ENCODE data around the gene ANKRD66.

Gene ANKRD66

DNA sequence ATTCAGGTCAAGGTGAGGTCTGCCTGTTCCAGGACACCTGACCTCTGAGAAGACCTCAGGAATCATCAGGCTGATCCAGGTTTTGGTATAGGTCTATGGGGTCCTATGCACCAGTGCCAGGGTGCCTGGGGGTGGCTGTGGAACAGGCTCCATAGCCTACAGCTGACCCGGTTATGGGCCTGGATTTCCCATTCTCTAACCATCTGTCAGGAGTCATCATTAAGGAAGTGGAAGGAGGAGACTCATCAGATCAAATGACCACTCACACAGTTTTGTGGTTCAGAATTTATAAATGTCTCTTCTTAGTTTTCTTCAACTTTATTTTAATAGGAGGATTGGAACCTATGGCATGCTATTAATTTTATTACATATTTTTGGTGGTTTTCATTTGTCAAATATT, 26.3 kb upstream of the ANKRD66 start:
- TF ChIP-seq SPI1 (IDR thresholded peaks at IDR 0.05; ENCODE audit: borderline replicate concordance, low read depth) (no peak), POLR2AphosphoS5 (IDR thresholded peaks at IDR 0.05; ENCODE audit: low read depth) (no peak)
- TF ChIP-seq, protein P1, sequence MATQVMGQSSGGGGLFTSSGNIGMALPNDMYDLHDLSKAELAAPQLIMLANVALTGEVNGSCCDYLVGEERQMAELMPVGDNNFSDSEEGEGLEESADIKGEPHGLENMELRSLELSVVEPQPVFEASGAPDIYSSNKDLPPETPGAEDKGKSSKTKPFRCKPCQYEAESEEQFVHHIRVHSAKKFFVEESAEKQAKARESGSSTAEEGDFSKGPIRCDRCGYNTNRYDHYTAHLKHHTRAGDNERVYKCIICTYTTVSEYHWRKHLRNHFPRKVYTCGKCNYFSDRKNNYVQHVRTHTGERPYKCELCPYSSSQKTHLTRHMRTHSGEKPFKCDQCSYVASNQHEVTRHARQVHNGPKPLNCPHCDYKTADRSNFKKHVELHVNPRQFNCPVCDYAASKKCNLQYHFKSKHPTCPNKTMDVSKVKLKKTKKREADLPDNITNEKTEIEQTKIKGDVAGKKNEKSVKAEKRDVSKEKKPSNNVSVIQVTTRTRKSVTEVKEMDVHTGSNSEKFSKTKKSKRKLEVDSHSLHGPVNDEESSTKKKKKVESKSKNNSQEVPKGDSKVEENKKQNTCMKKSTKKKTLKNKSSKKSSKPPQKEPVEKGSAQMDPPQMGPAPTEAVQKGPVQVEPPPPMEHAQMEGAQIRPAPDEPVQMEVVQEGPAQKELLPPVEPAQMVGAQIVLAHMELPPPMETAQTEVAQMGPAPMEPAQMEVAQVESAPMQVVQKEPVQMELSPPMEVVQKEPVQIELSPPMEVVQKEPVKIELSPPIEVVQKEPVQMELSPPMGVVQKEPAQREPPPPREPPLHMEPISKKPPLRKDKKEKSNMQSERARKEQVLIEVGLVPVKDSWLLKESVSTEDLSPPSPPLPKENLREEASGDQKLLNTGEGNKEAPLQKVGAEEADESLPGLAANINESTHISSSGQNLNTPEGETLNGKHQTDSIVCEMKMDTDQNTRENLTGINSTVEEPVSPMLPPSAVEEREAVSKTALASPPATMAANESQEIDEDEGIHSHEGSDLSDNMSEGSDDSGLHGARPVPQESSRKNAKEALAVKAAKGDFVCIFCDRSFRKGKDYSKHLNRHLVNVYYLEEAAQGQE (IDR thresholded peaks at IDR 0.05; ENCODE audit: insufficient replicate concordance, low read depth), result no peak
- TF ChIP-seq, protein P2, sequence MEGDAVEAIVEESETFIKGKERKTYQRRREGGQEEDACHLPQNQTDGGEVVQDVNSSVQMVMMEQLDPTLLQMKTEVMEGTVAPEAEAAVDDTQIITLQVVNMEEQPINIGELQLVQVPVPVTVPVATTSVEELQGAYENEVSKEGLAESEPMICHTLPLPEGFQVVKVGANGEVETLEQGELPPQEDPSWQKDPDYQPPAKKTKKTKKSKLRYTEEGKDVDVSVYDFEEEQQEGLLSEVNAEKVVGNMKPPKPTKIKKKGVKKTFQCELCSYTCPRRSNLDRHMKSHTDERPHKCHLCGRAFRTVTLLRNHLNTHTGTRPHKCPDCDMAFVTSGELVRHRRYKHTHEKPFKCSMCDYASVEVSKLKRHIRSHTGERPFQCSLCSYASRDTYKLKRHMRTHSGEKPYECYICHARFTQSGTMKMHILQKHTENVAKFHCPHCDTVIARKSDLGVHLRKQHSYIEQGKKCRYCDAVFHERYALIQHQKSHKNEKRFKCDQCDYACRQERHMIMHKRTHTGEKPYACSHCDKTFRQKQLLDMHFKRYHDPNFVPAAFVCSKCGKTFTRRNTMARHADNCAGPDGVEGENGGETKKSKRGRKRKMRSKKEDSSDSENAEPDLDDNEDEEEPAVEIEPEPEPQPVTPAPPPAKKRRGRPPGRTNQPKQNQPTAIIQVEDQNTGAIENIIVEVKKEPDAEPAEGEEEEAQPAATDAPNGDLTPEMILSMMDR (IDR thresholded peaks at IDR 0.05; ENCODE audit: insufficient read depth, low read length), result no peak
- no peak for DNase-seq (ENCODE audit: low read depth in 1 of 2, low spot score in 1 of 2)
- Histone ChIP-seq H3K27me3 (ENCODE audit: insufficient read depth, poor library complexity, severe bottlenecking) (no peaks in the 10 kb centered on the region), H3K4me3 (replicated peaks; ENCODE audit: insufficient read depth, low read length) (no peak overlapping the region), H3K27ac (replicated peaks) (no peak overlapping the region)

DNA sequence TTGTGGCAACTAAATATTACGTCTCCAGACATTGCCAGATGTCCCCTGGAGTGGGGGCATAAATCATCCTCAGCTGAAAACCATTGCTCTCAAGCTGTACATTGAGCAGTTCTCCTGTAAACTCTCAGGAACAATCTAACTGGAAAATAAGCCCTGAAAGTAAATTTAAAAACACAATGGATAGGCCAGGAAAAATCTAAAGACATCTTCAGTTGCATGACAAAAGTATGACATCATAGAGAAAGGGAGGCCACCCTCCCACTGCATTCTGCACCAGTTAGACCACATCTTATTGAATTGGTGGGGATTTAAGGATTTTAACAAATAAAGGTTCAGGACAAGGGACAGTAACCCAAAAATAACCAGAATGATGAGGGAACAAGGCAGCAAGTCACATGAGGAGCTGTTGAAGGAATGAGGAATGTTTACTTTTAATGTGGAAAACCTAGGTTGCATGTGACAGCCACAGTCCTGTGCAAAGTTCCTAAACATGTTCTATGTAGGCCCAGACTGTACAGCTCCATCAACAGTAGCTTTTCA, 16.9 kb upstream of the ANKRD66 start:
- Histone ChIP-seq H3K4me3 (replicated peaks; ENCODE audit: insufficient read depth, low read length) (no peak overlapping the region), H3K27me3 (ENCODE audit: insufficient read depth, poor library complexity, severe bottlenecking) (peaks cover 5% of the 10 kb centered on the region), H3K27ac (replicated peaks) (no peak overlapping the region)
- DNase-seq (ENCODE audit: low read depth in 1 of 2, low spot score in 1 of 2), result no peak
- TF ChIP-seq, protein P1 (IDR thresholded peaks at IDR 0.05; ENCODE audit: insufficient replicate concordance, low read depth), result peak; percentile 77
- TF ChIP-seq, protein P2 (IDR thresholded peaks at IDR 0.05; ENCODE audit: insufficient read depth, low read length), result no peak

DNA sequence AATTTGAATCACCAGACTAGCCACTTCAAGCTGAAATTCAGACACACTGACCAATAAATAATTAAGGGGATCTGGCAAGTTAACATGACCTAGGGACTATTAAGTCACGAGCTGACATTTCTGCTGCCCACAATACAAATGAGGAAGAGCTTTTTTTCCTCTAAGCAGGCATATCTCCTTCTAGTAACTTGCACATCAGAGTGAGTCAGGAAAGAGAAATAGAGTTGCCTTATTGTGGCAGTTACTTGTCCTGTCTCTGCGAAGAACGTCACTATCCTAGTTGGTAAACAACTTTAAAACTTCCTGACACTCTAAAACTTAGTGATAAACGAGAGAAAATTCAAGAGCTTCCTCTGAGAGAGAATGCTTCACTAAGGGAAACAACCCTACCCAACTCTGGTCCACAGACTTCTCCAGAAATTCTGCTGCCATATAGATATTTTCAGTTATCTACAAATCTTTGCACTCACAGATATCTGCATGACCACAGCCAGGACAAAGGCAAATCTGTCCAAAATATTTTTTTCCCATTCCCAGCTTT, 15.7 kb upstream of the ANKRD66 start:
- TF ChIP-seq POLR2AphosphoS5 (IDR thresholded peaks at IDR 0.05; ENCODE audit: low read depth), result no peak
- TF ChIP-seq, protein P2 (IDR thresholded peaks at IDR 0.05; ENCODE audit: insufficient read depth, low read length), result no peak
- TF ChIP-seq GABPA (IDR thresholded peaks at IDR 0.05; ENCODE audit: low read depth), result no peak
- TF ChIP-seq SPI1 (IDR thresholded peaks at IDR 0.05; ENCODE audit: borderline replicate concordance, low read depth), result peak; percentile 87
- peak in 1 of 2 experiments; percentile 30 for DNase-seq (ENCODE audit: low read depth in 1 of 2, low spot score in 1 of 2)
- H3K4me3 ChIP-seq (replicated peaks; ENCODE audit: insufficient read depth, low read length), result no peak overlapping the region
- H3K27ac ChIP-seq (replicated peaks), result no peak overlapping the region; the same call in 1 of the 2 replicates
- peaks cover 15% of the 10 kb centered on the region for H3K27me3 ChIP-seq (ENCODE audit: insufficient read depth, poor library complexity, severe bottlenecking)

DNA sequence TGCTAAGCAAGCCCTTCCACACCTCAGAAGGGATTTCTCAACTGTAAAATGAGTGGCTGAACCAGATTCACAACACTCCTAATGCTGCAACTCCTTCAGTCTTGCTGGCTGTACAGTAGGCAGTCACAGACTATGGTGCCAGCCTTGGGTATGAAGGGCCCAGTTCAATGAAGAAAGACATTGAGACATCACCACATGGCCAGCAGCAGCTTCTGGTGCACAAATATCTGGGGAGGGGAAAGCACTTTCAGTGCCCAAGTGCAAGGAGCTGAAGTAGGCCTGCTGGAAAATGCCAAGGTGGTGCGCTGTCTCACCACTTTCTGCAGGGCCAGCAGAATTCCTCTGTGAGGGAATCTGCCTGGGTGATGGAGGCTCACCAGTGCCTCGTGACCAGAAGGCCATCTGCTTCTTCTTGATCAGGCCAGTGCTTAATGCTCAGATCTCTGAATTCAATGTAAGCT, 13.4 kb upstream of the ANKRD66 start:
- DNase-seq (ENCODE audit: low read depth in 1 of 2, low spot score in 1 of 2), result no peak
- TF ChIP-seq SPI1 (IDR thresholded peaks at IDR 0.05; ENCODE audit: borderline replicate concordance, low read depth) (no peak), GABPA (IDR thresholded peaks at IDR 0.05; ENCODE audit: low read depth) (no peak), POLR2AphosphoS5 (IDR thresholded peaks at IDR 0.05; ENCODE audit: low read depth) (no peak)
- TF ChIP-seq, protein P2 (IDR thresholded peaks at IDR 0.05; ENCODE audit: insufficient read depth, low read length), result no peak
- no peak overlapping the region for H3K4me3 ChIP-seq (replicated peaks; ENCODE audit: insufficient read depth, low read length)
- no peak overlapping the region for H3K27ac ChIP-seq (replicated peaks)
- H3K27me3 ChIP-seq (ENCODE audit: insufficient read depth, poor library complexity, severe bottlenecking), result peaks cover 21% of the 10 kb centered on the region
